Sigmoid colon (tissue), 7 donors: ENCODE data around the gene MAST2. TPM values are rescaled to one million over a fixed set of nuclear protein-coding genes. Genes with fewer than 3 reads are reported as not detected.

Experiments used
- DNase-seq: peaks from one replicate; pipeline ENCODE4 v3.0.0-alpha.2; 2019
- H3K27ac ChIP-seq, 4 donors: fragments of 200-600 bp; sonication (generic); one replicate each; pipeline ENCODE4 v1.5.1; 2016 to 2019; ENCODE audit warnings: mild to moderate bottlenecking in 1 of 4
- H3K27me3 ChIP-seq, 3 donors: fragments of 200-600 bp; sonication (generic); one replicate each; pipeline ENCODE4 v1.5.1; 2019; ENCODE audit warnings: mild to moderate bottlenecking in 1 of 3
- H3K36me3 ChIP-seq, 4 donors: fragments of 200-600 bp; sonication (generic); one replicate each; pipeline ENCODE4 v1.5.1; 2016 to 2019
- H3K4me1 ChIP-seq, 4 donors: fragments of 200-600 bp; sonication (generic); one replicate each; pipeline ENCODE4 v1.5.1; 2017 to 2019
- H3K4me3 ChIP-seq, 4 donors: fragments of 200-600 bp; sonication (generic); one replicate each; pipeline ENCODE4 v1.5.1; 2017 to 2019; ENCODE audit warnings: mild to moderate bottlenecking in 2 of 4, moderate library complexity in 1 of 4
- H3K9me3 ChIP-seq, 4 donors: fragments of 200-600 bp in 3 of 4; sonication (generic) in 3 of 4; one replicate each; pipeline versions ENCODE4 v1.5.1 to v1.6.1; 2013 to 2019
- CTCF ChIP-seq, 4 experiments: fragments of 450-650 bp in 3 of 4; fragments of 200-600 bp in 1 of 4; IDR thresholded peaks; one replicate each; pipeline ENCODE4 v1.5.1; 2016 to 2019; ENCODE audit warnings: antibody characterized with exemption in 4 of 4, mild to moderate bottlenecking in 3 of 4, moderate library complexity in 2 of 4
- EP300 ChIP-seq, 4 donors: sonication (generic); formaldehyde crosslinking; IDR thresholded peaks; one replicate each; pipeline ENCODE4 v1.6.1; 2017; ENCODE audit warnings: antibody characterized with exemption in 4 of 4
- POLR2A ChIP-seq, 2 donors: fragments of 450-650 bp; IDR thresholded peaks; one replicate each; pipeline ENCODE4 v1.6.1; 2016; ENCODE audit warnings: antibody characterized with exemption in 2 of 2, mild to moderate bottlenecking in 2 of 2, moderate library complexity in 2 of 2
- POLR2AphosphoS5 ChIP-seq, 4 donors: sonication (generic); formaldehyde crosslinking; IDR thresholded peaks; one replicate each; pipeline ENCODE4 v1.6.1; 2017; ENCODE audit warnings: antibody characterized with exemption in 4 of 4
- WGBS, 2 donors: extraction: QIAGEN DNeasy Blood & Tissue Kit; methylation state at CpG; one replicate each; pipeline ENCODE4 v1.1.7; 2013; 5-methylcytosine and 5-hydroxymethylcytosine counted together
- intact Hi-C: fragments of 100-400 bp; cut with DNase I; formaldehyde crosslinking; loops from one replicate; pipeline ENCODE4 v1.15.1; 2023
- polyA plus RNA-seq, 3 donors: library from polyadenylated mRNA; stranded (reverse); fragments of 200-250 nt; gene quantifications; one replicate each; pipeline ENCODE4 v1.2.3, GENCODE V29; 2013
- total RNA-seq, 4 donors: library from RNA; depleted of rRNA; stranded (reverse); fragments of >200 nt; gene quantifications; one replicate each; pipeline ENCODE4 v1.1.0, GENCODE V29; 2016
- donor health status: healthy with polysubstance abuse.
- donor health status: Bipolar disorder and iron deficiency.
- donor health status: healthy.

MAST2 gene
- total and polyA plus RNA-seq, 7 donors, result 19.3 to 54.0 (median 32.0) TPM

GRCh38 chr1:45848097-45848496, 44.7 kb downstream of the MAST2 start:
- no peak overlapping the region for H3K27ac ChIP-seq
- 22 to 74% methylated on average over 2 of the region's 2 CpGs for WGBS, 2 donors
- no peak overlapping the region for H3K4me3 ChIP-seq
- TF ChIP-seq POLR2A (IDR thresholded peaks at IDR 0.05), result no peak
- TF ChIP-seq CTCF (IDR thresholded peaks at IDR 0.05), result no peak
- TF ChIP-seq POLR2AphosphoS5 (IDR thresholded peaks at IDR 0.05), result no peak
- no peak for TF ChIP-seq EP300 (IDR thresholded peaks at IDR 0.05)
- H3K4me1 ChIP-seq, result peaks cover 0 to 10% (median 3%) of the 10 kb centered on the region in 4 donors
- intact Hi-C loops, result no loop called here
- no peaks in the 10 kb centered on the region for H3K36me3 ChIP-seq
- H3K9me3 ChIP-seq, result no peaks in the 10 kb centered on the region
- DNase-seq, result no peak
- no peaks in the 10 kb centered on the region for H3K27me3 ChIP-seq

GRCh38 chr1:45848714-45849113, 45.3 kb downstream of the MAST2 start:
- H3K4me1 ChIP-seq, result peaks cover 0 to 4% (median under 1%) of the 10 kb centered on the region in 4 donors
- H3K27ac ChIP-seq, result no peak overlapping the region
- H3K36me3 ChIP-seq, result no peaks in the 10 kb centered on the region
- no peak overlapping the region for H3K4me3 ChIP-seq
- H3K27me3 ChIP-seq, result no peaks in the 10 kb centered on the region
- intact Hi-C loops, result no loop called here
- TF ChIP-seq EP300 (IDR thresholded peaks at IDR 0.05), result no peak
- no peak for TF ChIP-seq POLR2AphosphoS5 (IDR thresholded peaks at IDR 0.05)
- no peak for TF ChIP-seq POLR2A (IDR thresholded peaks at IDR 0.05)
- no peak for TF ChIP-seq CTCF (IDR thresholded peaks at IDR 0.05)
- DNase-seq, result no peak
- no peaks in the 10 kb centered on the region for H3K9me3 ChIP-seq
- WGBS, 2 donors, result 93 to 96% methylated on average over 2 of the region's 2 CpGs

GRCh38 chr1:45850017-45850416, 46.6 kb downstream of the MAST2 start:
- DNase-seq, result no peak
- TF ChIP-seq CTCF (IDR thresholded peaks at IDR 0.05) (no peak), EP300 (IDR thresholded peaks at IDR 0.05) (no peak), POLR2A (IDR thresholded peaks at IDR 0.05) (no peak), POLR2AphosphoS5 (IDR thresholded peaks at IDR 0.05) (no peak)
- Histone ChIP-seq H3K36me3 (no peaks in the 10 kb centered on the region), H3K4me3 (no peak overlapping the region), H3K27me3 (no peaks in the 10 kb centered on the region), H3K4me1 (no peaks in the 10 kb centered on the region), H3K9me3 (no peaks in the 10 kb centered on the region), H3K27ac (no peak overlapping the region)
- intact Hi-C loops, result no loop called here
- 92 to 95% methylated on average over 2 of the region's 2 CpGs for WGBS, 2 donors

- no peaks in the 10 kb centered on the region for H3K4me1 ChIP-seq
Measured at GRCh38 chr1:45854724-45855123, 51.3 kb downstream of the MAST2 start.

More at GRCh38 chr1:45854724-45855123, 51.3 kb downstream of the MAST2 start:
- 94 to 96% methylated on average over 1 of the region's 1 CpG for WGBS, 2 donors
- no peak overlapping the region for H3K27ac ChIP-seq
- intact Hi-C loops, result no loop called here
- H3K4me3 ChIP-seq, result no peak overlapping the region
- no peaks in the 10 kb centered on the region for H3K36me3 ChIP-seq
- no peaks in the 10 kb centered on the region for H3K27me3 ChIP-seq
- H3K9me3 ChIP-seq, result no peaks in the 10 kb centered on the region
- no peak for DNase-seq
- no peak for TF ChIP-seq CTCF (IDR thresholded peaks at IDR 0.05)
- no peak for TF ChIP-seq POLR2AphosphoS5 (IDR thresholded peaks at IDR 0.05)
- TF ChIP-seq POLR2A (IDR thresholded peaks at IDR 0.05), result no peak
